Stimulated activated naive B cell treated with anti-CD40 and anti-IgM and Interleukin-4, amounts not matched to agents 10 μg/mL and 1 μg/mL and 100 μg/mL, for 72 hours (primary cell): Measurements from ENCODE around the gene SFI1.

Experiments used
- ATAC-seq, 2 donors: fragments of 150-1000 bp; cut with Tn5 transposase; replicated peaks; 2 replicates each; pipeline ENCODE4 v1.10.0; 2021; ENCODE audit warnings: moderate library complexity in 1 of 2
- DNase-seq: peaks from one replicate; pipeline ENCODE4 v3.0.0; 2021
- H3K27ac Mint-ChIP-seq: one replicate; pipeline ENCODE4 v1.8.0; 2022; ENCODE audit warnings: mild to moderate bottlenecking, mixed read lengths
- H3K27me3 Mint-ChIP-seq, 2 donors: one replicate each; pipeline ENCODE4 v1.8.0; 2022; ENCODE audit warnings: mixed read lengths in 2 of 2
- H3K36me3 Mint-ChIP-seq, 2 donors: one replicate each; pipeline ENCODE4 v1.8.0; 2022; ENCODE audit warnings: mixed read lengths in 2 of 2, mild to moderate bottlenecking in 1 of 2
- H3K4me1 Mint-ChIP-seq, 2 donors: one replicate each; pipeline ENCODE4 v1.8.0; 2022; ENCODE audit warnings: mixed read lengths in 2 of 2, mild to moderate bottlenecking in 1 of 2
- H3K4me3 Mint-ChIP-seq, 2 donors: one replicate each; pipeline ENCODE4 v1.8.0; 2022; ENCODE audit warnings: mild to moderate bottlenecking in 2 of 2, mixed read lengths in 2 of 2, moderate library complexity in 1 of 2
- H3K9me3 Mint-ChIP-seq, 2 donors: one replicate each; pipeline ENCODE4 v1.8.0; 2022; ENCODE audit warnings: mixed read lengths in 2 of 2, mild to moderate bottlenecking in 1 of 2

The SFI1 gene

GRCh38 chr22:31628362-31628761, 132.0 kb downstream of the SFI1 start:
- H3K36me3 Mint-ChIP-seq = peaks cover 26 to 51% of the 10 kb centered on the region in 2 donors
- H3K4me3 Mint-ChIP-seq = peak overlapping the region in 1 of 2 donors; percentile 93
- no peaks in the 10 kb centered on the region for H3K9me3 Mint-ChIP-seq
- peak overlapping the region; percentile 67 for H3K27ac Mint-ChIP-seq
- DNase-seq (no peak), ATAC-seq (no peak)
- H3K27me3 Mint-ChIP-seq = no peaks in the 10 kb centered on the region
- H3K4me1 Mint-ChIP-seq = peaks cover 51 to 88% of the 10 kb centered on the region in 2 donors

- Mint-ChIP-seq H3K27me3 (no peaks in the 10 kb centered on the region), H3K9me3 (no peaks in the 10 kb centered on the region), H3K4me1 (peaks cover 55 to 90% of the 10 kb centered on the region in 2 donors), H3K36me3 (peaks cover 27 to 55% of the 10 kb centered on the region in 2 donors), H3K4me3 (peak overlapping the region; percentile 85 to 93), H3K27ac (peak overlapping the region; percentile 78)
- DNase-seq (no peak), ATAC-seq (no peak)
These were observed 132.8 kb downstream of the SFI1 start for GRCh38 chr22:31628969-31629708.

GRCh38 chr22:31629741-31630184, 133.4 kb downstream of the SFI1 start:
- Mint-ChIP-seq H3K4me3 (peak overlapping the region; percentile 85 to 93), H3K36me3 (peaks cover 22 to 50% of the 10 kb centered on the region in 2 donors)
- no peak for DNase-seq

GRCh38 chr22:31630331-31631329, 134.3 kb downstream of the SFI1 start:
- DNase-seq (peak; percentile 88), ATAC-seq (peak; percentile 84 to 86)
- H3K4me3 Mint-ChIP-seq = peak overlapping the region; percentile 85 to 93
- peaks cover 18 to 46% of the 10 kb centered on the region in 2 donors for H3K36me3 Mint-ChIP-seq
- H3K4me1 Mint-ChIP-seq = peaks cover 52 to 88% of the 10 kb centered on the region in 2 donors
- H3K27ac Mint-ChIP-seq = peak overlapping the region; percentile 98
- H3K9me3 Mint-ChIP-seq = no peaks in the 10 kb centered on the region
- H3K27me3 Mint-ChIP-seq = no peaks in the 10 kb centered on the region

More at GRCh38 chr22:31629741-31630184, 133.4 kb downstream of the SFI1 start:
- Mint-ChIP-seq H3K4me1 (peaks cover 53 to 88% of the 10 kb centered on the region in 2 donors), H3K27ac (peak overlapping the region; percentile 67), H3K27me3 (no peaks in the 10 kb centered on the region), H3K9me3 (no peaks in the 10 kb centered on the region)
- no peak for ATAC-seq

- Mint-ChIP-seq H3K27me3 (no peaks in the 10 kb centered on the region), H3K36me3 (peaks cover 15 to 43% of the 10 kb centered on the region in 2 donors), H3K4me3 (peak overlapping the region; percentile 85 to 93), H3K9me3 (no peaks in the 10 kb centered on the region), H3K27ac (peak overlapping the region; percentile 98), H3K4me1 (peaks cover 52 to 85% of the 10 kb centered on the region in 2 donors)
- no peak for ATAC-seq
- no peak for DNase-seq
These were observed 135.1 kb downstream of the SFI1 start for GRCh38 chr22:31631436-31631835.

- H3K9me3 Mint-ChIP-seq = no peaks in the 10 kb centered on the region
- H3K36me3 Mint-ChIP-seq = peaks cover 9 to 16% of the 10 kb centered on the region in 2 donors
- no peaks in the 10 kb centered on the region for H3K27me3 Mint-ChIP-seq
- peak overlapping the region; percentile 47 for H3K27ac Mint-ChIP-seq
- ATAC-seq = no peak
- DNase-seq = no peak
- H3K4me3 Mint-ChIP-seq = no peak overlapping the region
- peaks cover 48 to 83% of the 10 kb centered on the region in 2 donors for H3K4me1 Mint-ChIP-seq
These were observed 139.4 kb downstream of the SFI1 start for GRCh38 chr22:31635638-31636306.

- DNase-seq (peak; percentile 58), ATAC-seq (peak; percentile 84)
- Mint-ChIP-seq H3K4me1 (peaks cover 44 to 66% of the 10 kb centered on the region in 2 donors), H3K27me3 (no peaks in the 10 kb centered on the region), H3K27ac (peak overlapping the region; percentile 85), H3K4me3 (peak overlapping the region; percentile 82 to 84), H3K36me3 (peaks cover 13 to 25% of the 10 kb centered on the region in 2 donors), H3K9me3 (no peaks in the 10 kb centered on the region)
These were observed 141.1 kb downstream of the SFI1 start for GRCh38 chr22:31637447-31637890.

GRCh38 chr22:31637891-31638618, 141.7 kb downstream of the SFI1 start:
- Mint-ChIP-seq H3K4me3 (peak overlapping the region; percentile 82 to 84), H3K27me3 (no peaks in the 10 kb centered on the region), H3K4me1 (peaks cover 41 to 63% of the 10 kb centered on the region in 2 donors), H3K36me3 (peaks cover 13 to 25% of the 10 kb centered on the region in 2 donors), H3K27ac (peak overlapping the region; percentile 85), H3K9me3 (no peaks in the 10 kb centered on the region)
- peak; percentile 50 for DNase-seq
- peak; percentile 74 to 77 for ATAC-seq

- DNase-seq (no peak), ATAC-seq (no peak)
- Mint-ChIP-seq H3K27me3 (no peaks in the 10 kb centered on the region), H3K36me3 (peaks cover 12 to 20% of the 10 kb centered on the region in 2 donors), H3K27ac (peak overlapping the region; percentile 85), H3K9me3 (no peaks in the 10 kb centered on the region), H3K4me3 (peak overlapping the region; percentile 6 to 84), H3K4me1 (peaks cover 32 to 48% of the 10 kb centered on the region in 2 donors)
These were observed 143.2 kb downstream of the SFI1 start for GRCh38 chr22:31639436-31640039.

GRCh38 chr22:31646186-31647019, 150.1 kb downstream of the SFI1 start:
- Mint-ChIP-seq H3K4me1 (peaks cover 26 to 34% of the 10 kb centered on the region in 2 donors), H3K27me3 (no peaks in the 10 kb centered on the region), H3K9me3 (no peaks in the 10 kb centered on the region), H3K27ac (peak overlapping the region; percentile 83), H3K36me3 (peaks cover 17 to 32% of the 10 kb centered on the region in 2 donors), H3K4me3 (no peak overlapping the region)
- ATAC-seq (peak; percentile 81 to 94), DNase-seq (peak; percentile 38)

- H3K9me3 Mint-ChIP-seq = no peaks in the 10 kb centered on the region
- peak overlapping the region; percentile 83 for H3K27ac Mint-ChIP-seq
- H3K4me3 Mint-ChIP-seq = no peak overlapping the region
- peaks cover 17 to 32% of the 10 kb centered on the region in 2 donors for H3K36me3 Mint-ChIP-seq
- H3K4me1 Mint-ChIP-seq = peaks cover 26 to 41% of the 10 kb centered on the region in 2 donors
- DNase-seq (no peak), ATAC-seq (no peak)
- H3K27me3 Mint-ChIP-seq = no peaks in the 10 kb centered on the region
These were observed 150.7 kb downstream of the SFI1 start for GRCh38 chr22:31647066-31647465.
